HG02870 (cell line): ENCODE results near the gene NEURL4.
A peak's percentile ranks its signal among the peaks of the same experiment; 100 is the strongest.
"Not testable (repeated sequence)": the region's sequence is repeated elsewhere in the genome, so short reads cannot be mapped to it uniquely, and the experiment has no call there.

Experiments
- ATAC-seq: cut with Tn5 transposase; IDR thresholded peaks from one replicate; pipeline ENCODE4 v1.9.1; 2021; ENCODE audit warnings: mild to moderate bottlenecking, moderate library complexity; ENCODE audit not compliant: unreplicated experiment

Gene NEURL4

GRCh38 chr17:7328840-7329373, at the start of gene NEURL4:
Gene NEURL4 (minus strand): TSS chr17:7329335. CDS start chr17:7329312, 23 bp downstream.
- ATAC-seq: peak; percentile 7

- ATAC-seq: no peak
Observed at GRCh38 chr17:7374353-7374752, 45.2 kb upstream of the NEURL4 start.

GRCh38 chr17:7370853-7371252, 41.7 kb upstream of the NEURL4 start:
- no peak for ATAC-seq

GRCh38 chr17:7369825-7370224, 40.7 kb upstream of the NEURL4 start:
- no peak for ATAC-seq

- ATAC-seq: not testable (repeated sequence)
Observed at GRCh38 chr17:7368599-7368994, 39.5 kb upstream of the NEURL4 start.

- ATAC-seq: no peak
Observed at GRCh38 chr17:7367918-7368598, 38.9 kb upstream of the NEURL4 start.

GRCh38 chr17:7367083-7367482, 37.9 kb upstream of the NEURL4 start:
- no peak for ATAC-seq

- not testable (repeated sequence) for ATAC-seq
Observed at GRCh38 chr17:7365963-7366362, 36.8 kb upstream of the NEURL4 start.

- ATAC-seq: no peak
Observed at GRCh38 chr17:7363311-7363710, 34.2 kb upstream of the NEURL4 start.

GRCh38 chr17:7361906-7362305, 32.8 kb upstream of the NEURL4 start:
- ATAC-seq: no peak

GRCh38 chr17:7357381-7357780, 28.2 kb upstream of the NEURL4 start:
- no peak for ATAC-seq

GRCh38 chr17:7356756-7357155, 27.6 kb upstream of the NEURL4 start:
- no peak for ATAC-seq

- no peak for ATAC-seq
Observed at GRCh38 chr17:7356072-7356549, 27.0 kb upstream of the NEURL4 start.

GRCh38 chr17:7355573-7355972, 26.4 kb upstream of the NEURL4 start:
- ATAC-seq: no peak

GRCh38 chr17:7355053-7355452, 25.9 kb upstream of the NEURL4 start, which contains the start of gene TMEM95:
Gene TMEM95 (plus strand): TSS chr17:7355156. CDS start chr17:7355205, 49 bp downstream.
- no peak for ATAC-seq

- no peak for ATAC-seq
Observed at GRCh38 chr17:7354262-7354843, 25.2 kb upstream of the NEURL4 start.

GRCh38 chr17:7352910-7353635, 23.9 kb upstream of the NEURL4 start:
- no peak for ATAC-seq

GRCh38 chr17:7352503-7352889, 23.4 kb upstream of the NEURL4 start:
- no peak for ATAC-seq

- peak; percentile 51 for ATAC-seq
Observed at GRCh38 chr17:7351665-7352502, 22.7 kb upstream of the NEURL4 start, which contains the start of gene KCTD11. Gene KCTD11 (plus strand): TSS chr17:7352162.

- no peak for ATAC-seq
Observed at GRCh38 chr17:7348478-7349242, 19.5 kb upstream of the NEURL4 start.
